ENCODE results near the gene ACTR3. TPM values are rescaled to one million over a fixed set of nuclear protein-coding genes. Genes with fewer than 3 reads are reported as not detected.
A peak's percentile ranks its signal among the peaks of the same experiment; 100 is the strongest.

Gene ACTR3
- total RNA-seq, 1 donor from 2014 or later: 45.4 TPM

GRCh38 chr2:113964436-113964835 is 74.5 kb downstream of the ACTR3 start:
- H3K27ac ChIP-seq: no peak overlapping the region
- peaks cover 3 to 4% of the 10 kb centered on the region in 2 donors for H3K36me3 ChIP-seq
- no peaks in the 10 kb centered on the region for H3K9me3 ChIP-seq
- DNase-seq (ENCODE audit: low spot score in 2 of 2): no peak
- no peaks in the 10 kb centered on the region for H3K27me3 ChIP-seq
- H3K4me3 ChIP-seq: no peak overlapping the region
- TF ChIP-seq CTCF (IDR thresholded peaks at IDR 0.05): no peak
- intact Hi-C loops (cut with DNase I): loop anchor here (10.0 kb wide), 1 partner anchor 50 kb away; no protein-coding TSS in a partner anchor
- no peaks in the 10 kb centered on the region for H3K4me1 ChIP-seq

DNA sequence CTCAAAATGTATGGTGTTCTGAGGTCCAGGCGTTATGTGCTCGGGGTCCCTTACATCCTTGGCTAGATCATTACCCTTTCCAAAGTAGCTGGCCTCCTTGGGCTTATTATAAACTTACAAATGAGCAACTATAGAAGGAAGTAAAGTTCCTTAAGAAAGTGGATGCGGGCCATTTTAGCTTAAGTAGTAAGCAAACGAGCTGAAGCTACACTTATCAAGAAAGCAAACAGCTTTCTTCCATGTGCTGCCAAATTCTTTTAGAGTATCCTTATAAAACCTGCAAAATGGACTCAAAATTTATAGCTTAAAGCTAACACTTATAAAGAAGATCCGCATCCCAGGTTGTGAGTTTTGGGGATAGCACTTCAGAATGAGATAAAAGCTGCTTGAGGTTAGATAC is 75.3 kb downstream of the ACTR3 start:
- no peak for TF ChIP-seq CTCF (IDR thresholded peaks at IDR 0.05)
- Histone ChIP-seq H3K27me3 (no peaks in the 10 kb centered on the region), H3K9me3 (no peaks in the 10 kb centered on the region), H3K36me3 (peaks cover 3 to 4% of the 10 kb centered on the region in 2 donors), H3K4me1 (no peaks in the 10 kb centered on the region), H3K4me3 (no peak overlapping the region), H3K27ac (no peak overlapping the region)
- intact Hi-C loops (cut with DNase I): loop anchor here (10.0 kb wide), 1 partner anchor 50 kb away; no protein-coding TSS in a partner anchor
- no peak for DNase-seq (ENCODE audit: low spot score in 2 of 2)

DNA sequence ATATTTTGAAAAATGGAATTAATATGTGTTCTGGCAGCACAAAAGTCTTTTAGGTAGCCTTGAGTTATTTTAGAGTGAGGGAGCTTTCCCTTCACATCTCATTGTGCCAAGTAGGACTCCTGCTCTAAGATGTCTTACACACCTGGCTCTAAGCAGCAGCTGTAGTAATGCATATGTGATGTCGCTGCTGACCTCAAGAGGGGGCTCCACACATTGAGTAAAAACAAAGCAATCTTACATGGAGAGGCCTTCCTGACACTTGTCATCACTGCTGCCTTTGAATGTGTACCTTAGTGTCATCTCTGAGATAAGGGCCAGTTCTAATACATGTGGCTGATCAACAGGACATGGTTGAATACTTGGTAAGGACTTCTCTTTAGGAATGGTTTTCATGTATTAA is 75.8 kb downstream of the ACTR3 start:
- no peak for DNase-seq (ENCODE audit: low spot score in 2 of 2)
- H3K27me3 ChIP-seq: no peaks in the 10 kb centered on the region
- H3K36me3 ChIP-seq: peaks cover 2 to 3% of the 10 kb centered on the region in 2 donors
- TF ChIP-seq CTCF (IDR thresholded peaks at IDR 0.05): peak in 1 of 3 experiments; percentile 36
- no peak overlapping the region for H3K27ac ChIP-seq
- no peaks in the 10 kb centered on the region for H3K4me1 ChIP-seq
- no peak overlapping the region for H3K4me3 ChIP-seq
- intact Hi-C loops (cut with DNase I): loop anchor here (10.0 kb wide), 1 partner anchor 51 kb away; no protein-coding TSS in a partner anchor
- no peaks in the 10 kb centered on the region for H3K9me3 ChIP-seq

DNA sequence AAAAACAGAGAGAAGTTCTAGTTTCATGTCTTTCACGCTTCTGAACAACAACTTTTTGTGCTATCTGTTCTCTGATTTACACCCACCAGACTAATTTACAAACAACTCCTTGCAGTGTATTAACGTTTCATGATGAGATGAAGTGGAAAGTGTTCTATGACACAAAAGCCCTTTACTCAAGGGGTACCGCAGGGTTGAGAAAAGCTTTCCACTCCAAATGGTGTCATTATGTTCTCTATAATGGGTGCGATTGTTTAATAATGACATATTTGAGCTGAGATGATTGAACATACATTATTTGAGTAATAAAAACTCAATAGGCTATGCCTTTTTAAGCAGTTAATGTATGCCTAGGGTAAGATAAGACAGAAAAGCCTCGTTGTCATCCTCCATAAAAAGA is 76.3 kb downstream of the ACTR3 start:
- H3K4me3 ChIP-seq: no peak overlapping the region
- no peak overlapping the region for H3K27ac ChIP-seq
- no peaks in the 10 kb centered on the region for H3K4me1 ChIP-seq
- H3K36me3 ChIP-seq: peaks cover 0 to 3% of the 10 kb centered on the region in 2 donors
- no peaks in the 10 kb centered on the region for H3K9me3 ChIP-seq
- intact Hi-C loops (cut with DNase I): loop anchor here (10.0 kb wide), 1 partner anchor 51 kb away; no protein-coding TSS in a partner anchor
- TF ChIP-seq CTCF (IDR thresholded peaks at IDR 0.05): no peak
- no peak for DNase-seq (ENCODE audit: low spot score in 2 of 2)
- H3K27me3 ChIP-seq: no peaks in the 10 kb centered on the region

DNA sequence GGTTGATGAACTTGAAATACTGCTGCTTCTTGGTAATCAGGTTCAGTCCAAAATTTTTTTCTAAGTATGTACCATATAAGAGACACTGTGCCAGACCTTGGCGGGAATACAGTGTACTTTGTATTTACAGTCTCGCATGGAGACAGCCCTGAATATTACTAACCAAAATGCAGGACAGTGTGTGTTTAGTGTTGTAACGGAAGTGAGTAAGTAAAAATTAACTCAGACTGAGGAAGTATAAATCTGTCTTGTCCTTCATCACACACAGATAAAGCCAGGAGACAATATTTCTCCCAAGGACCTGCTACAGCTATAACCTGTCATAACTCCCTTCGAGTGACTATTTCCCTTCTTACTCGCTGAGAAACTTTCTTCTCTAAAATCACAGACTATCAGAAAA is 76.9 kb downstream of the ACTR3 start:
- no peak overlapping the region for H3K4me3 ChIP-seq
- no peaks in the 10 kb centered on the region for H3K4me1 ChIP-seq
- no peaks in the 10 kb centered on the region for H3K9me3 ChIP-seq
- H3K27me3 ChIP-seq: no peaks in the 10 kb centered on the region
- DNase-seq (ENCODE audit: low spot score in 2 of 2): no peak
- peaks cover 0 to 7% of the 10 kb centered on the region in 2 donors for H3K36me3 ChIP-seq
- TF ChIP-seq CTCF (IDR thresholded peaks at IDR 0.05): no peak
- intact Hi-C loops (cut with DNase I): loop anchor here (10.0 kb wide), 1 partner anchor 52 kb away; no protein-coding TSS in a partner anchor
- no peak overlapping the region for H3K27ac ChIP-seq

GRCh38 chr2:113967272-113967671 is 77.4 kb downstream of the ACTR3 start:
- no peak overlapping the region for H3K4me3 ChIP-seq
- no peak for DNase-seq (ENCODE audit: low spot score in 2 of 2)
- H3K27me3 ChIP-seq: no peaks in the 10 kb centered on the region
- no peak for TF ChIP-seq CTCF (IDR thresholded peaks at IDR 0.05)
- intact Hi-C loops (cut with DNase I): loop anchor here (10.0 kb wide), 1 partner anchor 52 kb away; no protein-coding TSS in a partner anchor
- H3K36me3 ChIP-seq: peaks cover 0 to 7% of the 10 kb centered on the region in 2 donors
- no peaks in the 10 kb centered on the region for H3K9me3 ChIP-seq
- H3K4me1 ChIP-seq: no peaks in the 10 kb centered on the region
- H3K27ac ChIP-seq: no peak overlapping the region

Measured in ascending aorta (tissue), 2 donors.